H9 (cell line): Measurements from ENCODE around the gene PEX5L. TPM values are rescaled to one million over a fixed set of nuclear protein-coding genes. Genes with fewer than 3 reads are reported as not detected.
A peak's percentile ranks its signal among the peaks of the same experiment; 100 is the strongest.

Source experiments
- DNase-seq: peaks from one replicate; pipeline ENCODE4 v3.0.0-alpha.2; 2017
- H2AFZ ChIP-seq: one replicate; pipeline ENCODE4 v1.6.1; 2013; ENCODE audit warnings: mild to moderate bottlenecking, low read length, control low read depth, moderate library complexity
- H2AK5ac ChIP-seq: 2 replicates; pipeline ENCODE4 v1.6.1; 2013; ENCODE audit warnings: low read length, control low read depth, mixed read lengths; ENCODE audit not compliant: insufficient read length
- H2BK120ac ChIP-seq: one replicate; pipeline ENCODE4 v1.6.1; 2013; ENCODE audit warnings: low read depth, mild to moderate bottlenecking, low read length, control low read depth, inconsistent platforms; ENCODE audit not compliant: poor library complexity, severe bottlenecking
- H2BK12ac ChIP-seq: 2 replicates; pipeline ENCODE4 v1.6.1; 2013; ENCODE audit warnings: low read length, control low read depth, mixed read lengths, low read depth; ENCODE audit not compliant: insufficient read length
- H2BK15ac ChIP-seq: 2 replicates; pipeline ENCODE4 v1.6.1; 2013; ENCODE audit warnings: low read depth, low read length, control low read depth
- H2BK20ac ChIP-seq: one replicate; pipeline ENCODE4 v1.6.1; 2013; ENCODE audit warnings: low read depth, mild to moderate bottlenecking, low read length, control low read depth, inconsistent platforms; ENCODE audit not compliant: poor library complexity, severe bottlenecking
- H2BK5ac ChIP-seq: 2 replicates; pipeline ENCODE4 v1.6.1; 2013; ENCODE audit warnings: low read length, control low read depth, mixed read lengths; ENCODE audit not compliant: insufficient read length
- H3K14ac ChIP-seq: 2 replicates; pipeline ENCODE4 v1.6.1; 2013; ENCODE audit warnings: low read length, control low read depth; ENCODE audit not compliant: insufficient read depth
- H3K18ac ChIP-seq: 2 replicates; pipeline ENCODE4 v1.6.1; 2013; ENCODE audit warnings: low read depth, mild to moderate bottlenecking, mixed read lengths, low read length, control low read depth; ENCODE audit not compliant: insufficient read length
- H3K23ac ChIP-seq: 2 replicates; pipeline ENCODE4 v1.6.1; 2013; ENCODE audit warnings: low read length, control low read depth, mixed read lengths, low read depth; ENCODE audit not compliant: insufficient read length
- H3K23me2 ChIP-seq: 2 replicates; pipeline ENCODE4 v1.6.1; 2013; ENCODE audit warnings: low read depth, mild to moderate bottlenecking, mixed read lengths, low read length, control low read depth; ENCODE audit not compliant: insufficient read length, poor library complexity, severe bottlenecking
- H3K27ac ChIP-seq: 2 replicates; pipeline ENCODE4 v1.5.1; 2013; ENCODE audit warnings: low read length, control low read depth, mixed read lengths, low read depth; ENCODE audit not compliant: insufficient read length
- H3K27me3 ChIP-seq: 2 replicates; pipeline ENCODE4 v1.6.1; 2013; ENCODE audit warnings: low read length, control low read depth, inconsistent platforms; ENCODE audit not compliant: insufficient read depth
- H3K4ac ChIP-seq: 2 replicates; pipeline ENCODE4 v1.6.1; 2013; ENCODE audit warnings: low read depth, mild to moderate bottlenecking, control low read depth, inconsistent platforms, low read length, moderate library complexity
- H3K4me1 ChIP-seq: 2 replicates; pipeline ENCODE4 v1.6.1; 2013; ENCODE audit warnings: low read length, control low read depth, inconsistent platforms; ENCODE audit not compliant: insufficient read depth
- H3K4me2 ChIP-seq: 2 replicates; pipeline ENCODE4 v1.6.1; 2013; ENCODE audit warnings: low read length, control low read depth, mixed read lengths; ENCODE audit not compliant: insufficient read length, insufficient read depth
- H3K56ac ChIP-seq: 2 replicates; pipeline ENCODE4 v1.6.1; 2013; ENCODE audit warnings: low read depth, mild to moderate bottlenecking, mixed read lengths, low read length, control low read depth; ENCODE audit not compliant: insufficient read length
- H3K79me1 ChIP-seq: 2 replicates; pipeline ENCODE4 v1.6.1; 2013; ENCODE audit warnings: low read depth, mild to moderate bottlenecking, moderate library complexity, low read length, control low read depth, inconsistent platforms; ENCODE audit not compliant: insufficient read depth, poor library complexity, severe bottlenecking
- H3K79me2 ChIP-seq: 2 replicates; pipeline ENCODE4 v1.6.1; 2013; ENCODE audit warnings: low read length, control low read depth, inconsistent platforms; ENCODE audit not compliant: insufficient read depth
- H3K9ac ChIP-seq: 2 replicates; pipeline ENCODE4 v1.6.1; 2013; ENCODE audit warnings: low read length, control low read depth, mixed read lengths; ENCODE audit not compliant: insufficient read length; ENCODE audit errors: extremely low read depth
- H3K9me3 ChIP-seq: one replicate; pipeline ENCODE4 v1.6.1; 2013; ENCODE audit warnings: low read depth, low read length, inconsistent platforms; ENCODE audit not compliant: control insufficient read depth
- H3T11ph ChIP-seq: one replicate; pipeline ENCODE4 v1.6.1; 2013; ENCODE audit warnings: mild to moderate bottlenecking, low read length, control low read depth, inconsistent platforms
- H4K20me1 ChIP-seq: one replicate; pipeline ENCODE4 v1.6.1; 2013; ENCODE audit not compliant: control insufficient read depth, insufficient read length, insufficient read depth
- H4K5ac ChIP-seq: 2 replicates; pipeline ENCODE4 v1.6.1; 2013; ENCODE audit warnings: low read depth, mild to moderate bottlenecking, mixed read lengths, low read length, control low read depth; ENCODE audit not compliant: insufficient read length
- H4K8ac ChIP-seq: replicated peaks from 2 replicates; pipeline ENCODE4 v1.6.1; 2013; ENCODE audit warnings: low read length, control low read depth, mixed read lengths, low read depth; ENCODE audit not compliant: insufficient read length
- H4K91ac ChIP-seq: 2 replicates; pipeline ENCODE4 v1.6.1; 2013; ENCODE audit warnings: low read depth, mild to moderate bottlenecking, moderate library complexity, mixed read lengths, low read length, control low read depth; ENCODE audit not compliant: insufficient read length
- H3K27ac Mint-ChIP-seq, 3 experiments: 2 replicates in 2 of 3; 3 replicates in 1 of 3; pipeline ENCODE4 v1.8.0; 2020 to 2021; ENCODE audit warnings: mixed read lengths in 3 of 3, mild to moderate bottlenecking in 1 of 3, moderate library complexity in 1 of 3
- H3K27me3 Mint-ChIP-seq: 2 replicates; pipeline ENCODE4 v1.8.0; 2021; ENCODE audit warnings: low read depth, mild to moderate bottlenecking, moderate library complexity, mixed read lengths
- H3K36me3 Mint-ChIP-seq, 3 experiments: 2 replicates in 2 of 3; 3 replicates in 1 of 3; pipeline ENCODE4 v1.8.0; 2020 to 2021; ENCODE audit warnings: low read depth in 3 of 3, mixed read lengths in 3 of 3; ENCODE audit not compliant: insufficient read depth in 1 of 3
- H3K4me1 Mint-ChIP-seq, 2 experiments: 2 replicates each; pipeline ENCODE4 v1.8.0; 2020; ENCODE audit warnings: mixed read lengths in 2 of 2
- H3K4me3 Mint-ChIP-seq, 2 experiments: 2 replicates in 1 of 2; 3 replicates in 1 of 2; pipeline ENCODE4 v1.8.0; 2020 to 2021; ENCODE audit warnings: mild to moderate bottlenecking in 2 of 2, mixed read lengths in 2 of 2, moderate library complexity in 1 of 2
- H3K9me3 Mint-ChIP-seq, 2 experiments: 2 replicates in 1 of 2; 3 replicates in 1 of 2; pipeline ENCODE4 v1.8.0; 2020; ENCODE audit warnings: mild to moderate bottlenecking in 2 of 2, mixed read lengths in 2 of 2, moderate library complexity in 1 of 2
- CTCF ChIP-seq: fragments of 200-600 bp; sonication (generic); conservative IDR thresholded peaks from 3 replicates; pipeline ENCODE4 v1.8.0; 2021; ENCODE audit warnings: antibody characterized with exemption, mild to moderate bottlenecking
- WGBS: extraction: QIAGEN DNeasy Blood & Tissue Kit; methylation state at CpG from one replicate; pipeline ENCODE4 v1.1.7; 2013; ENCODE audit warnings: missing lambda C conversion rate, low lambda C conversion rate, mixed read lengths; ENCODE audit not compliant: insufficient read length; ENCODE audit errors: extremely low coverage; 5-methylcytosine and 5-hydroxymethylcytosine counted together
- total RNA-seq: library from RNA; stranded (reverse); gene quantifications from 2 replicates; pipeline ENCODE4 v1.2.1, GENCODE V29; 2021

Gene PEX5L
- total RNA-seq, 1 experiment from 2014 or later: 0.85 TPM

GRCh38 chr3:179949412-179949811, 87.3 kb downstream of the PEX5L start:
- Histone ChIP-seq H2BK20ac (no peak overlapping the region), H3K18ac (no peak overlapping the region), H3K79me2 (no peaks in the 10 kb centered on the region), H2BK12ac (no peak overlapping the region), H3K14ac (no peak overlapping the region), H3K27me3 (no peaks in the 10 kb centered on the region), H4K91ac (no peak overlapping the region), H3K27ac (no peak overlapping the region), H3K79me1 (no peaks in the 10 kb centered on the region), H3K56ac (no peak overlapping the region), H3K9me3 (no peaks in the 10 kb centered on the region), H3K9ac (no peak overlapping the region), H2AFZ (no peak overlapping the region), H2BK120ac (no peak overlapping the region), H3K4me1 (peaks cover 12% of the 10 kb centered on the region), H2BK5ac (no peak overlapping the region), H4K5ac (no peak overlapping the region), H3K4ac (no peak overlapping the region), H4K8ac (no peak overlapping the region), H2AK5ac (no peak overlapping the region), H3K4me2 (no peak overlapping the region), H3T11ph (no peak overlapping the region), H3K23me2 (no peaks in the 10 kb centered on the region), H2BK15ac (no peak overlapping the region), H4K20me1 (no peaks in the 10 kb centered on the region), H3K23ac (no peak overlapping the region)
- TF ChIP-seq CTCF: no peak
- Mint-ChIP-seq H3K4me3 (no peak overlapping the region), H3K9me3 (0 out of 5 replicates have a peak, but pooled peaks cover 0 to 2% of the 10 kb centered on the region in 2 experiments), H3K4me1 (peaks cover 35 to 37% of the 10 kb centered on the region in 2 experiments), H3K36me3 (no peaks in the 10 kb centered on the region; a peak in 1 of 7 replicates), H3K27me3 (no peaks in the 10 kb centered on the region), H3K27ac (peak overlapping the region in 1 of 3 experiments; percentile 40; a peak in 2 of 7 replicates)
- no CpG with 5 or more reads among the region's 1 CpG for WGBS
- DNase-seq: no peak
